Endothelial cell of umbilical vein (primary cell): Measurements from ENCODE around the gene ATP2B2.

Experiments
- EZH2 ChIP-seq: IDR thresholded peaks from 2 replicates; pipeline ENCODE4 v1.6.1; 2012; ENCODE audit warnings: borderline replicate concordance, low read depth, mild to moderate bottlenecking, moderate library complexity, low read length, inconsistent platforms; ENCODE audit not compliant: severe bottlenecking
- JUN ChIP-seq: IDR thresholded peaks from 2 replicates; pipeline ENCODE4 v1.6.1; 2011; ENCODE audit warnings: borderline replicate concordance, low read depth; ENCODE audit not compliant: insufficient read length, insufficient read depth
- POLR2A ChIP-seq: IDR thresholded peaks from 2 replicates; pipeline ENCODE4 v1.6.1; 2012; ENCODE audit warnings: low read depth, mild to moderate bottlenecking, control low read depth, low read length
- POLR2AphosphoS5 ChIP-seq: IDR thresholded peaks from 2 replicates; pipeline ENCODE4 v1.6.1; 2012; ENCODE audit warnings: low read depth, mild to moderate bottlenecking, control low read depth, low read length, moderate library complexity; ENCODE audit not compliant: insufficient read depth
- TF ChIP-seq, protein P1 (sequence below), 2 donors: IDR thresholded peaks; 1 replicate in 1 of 2; 2 replicates in 1 of 2; pipeline ENCODE4 v1.5.1; 2011; ENCODE audit warnings: low read length in 2 of 2, mild to moderate bottlenecking in 2 of 2, moderate library complexity in 2 of 2, control low read depth in 1 of 2, inconsistent platforms in 1 of 2, low read depth in 1 of 2; ENCODE audit not compliant: insufficient read depth in 1 of 2; ENCODE audit errors: extremely low read depth in 1 of 2

DNA sequence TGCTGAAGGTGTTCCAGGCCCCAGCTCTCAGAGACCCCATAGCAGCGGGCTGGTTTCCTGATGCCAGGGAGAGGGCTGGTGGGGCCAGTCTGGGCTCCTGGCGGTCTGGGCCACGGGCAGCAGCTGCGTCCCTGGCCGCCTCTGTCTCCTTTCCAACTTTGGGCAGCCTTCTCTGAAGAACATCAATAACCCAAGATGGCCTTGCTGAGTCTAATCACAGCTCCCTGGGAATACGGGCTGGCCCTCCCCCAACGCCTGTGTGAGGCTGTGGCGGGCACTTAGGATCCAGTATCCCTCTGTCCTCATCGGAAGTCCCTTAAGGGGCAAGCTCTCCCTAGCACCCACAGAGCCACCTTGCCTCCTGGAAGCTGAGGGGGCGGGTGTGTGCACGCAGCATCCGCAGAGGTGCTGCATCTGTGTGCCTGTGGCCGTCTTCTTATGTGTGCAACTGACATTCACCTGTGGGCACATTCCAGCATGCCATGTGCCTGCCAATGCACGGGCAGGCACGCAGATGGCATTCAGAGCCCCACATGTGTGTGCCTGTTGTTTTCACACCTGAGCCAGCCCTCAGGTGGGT, 2.1 kb downstream of the ATP2B2 start:
- TF ChIP-seq, protein P1, sequence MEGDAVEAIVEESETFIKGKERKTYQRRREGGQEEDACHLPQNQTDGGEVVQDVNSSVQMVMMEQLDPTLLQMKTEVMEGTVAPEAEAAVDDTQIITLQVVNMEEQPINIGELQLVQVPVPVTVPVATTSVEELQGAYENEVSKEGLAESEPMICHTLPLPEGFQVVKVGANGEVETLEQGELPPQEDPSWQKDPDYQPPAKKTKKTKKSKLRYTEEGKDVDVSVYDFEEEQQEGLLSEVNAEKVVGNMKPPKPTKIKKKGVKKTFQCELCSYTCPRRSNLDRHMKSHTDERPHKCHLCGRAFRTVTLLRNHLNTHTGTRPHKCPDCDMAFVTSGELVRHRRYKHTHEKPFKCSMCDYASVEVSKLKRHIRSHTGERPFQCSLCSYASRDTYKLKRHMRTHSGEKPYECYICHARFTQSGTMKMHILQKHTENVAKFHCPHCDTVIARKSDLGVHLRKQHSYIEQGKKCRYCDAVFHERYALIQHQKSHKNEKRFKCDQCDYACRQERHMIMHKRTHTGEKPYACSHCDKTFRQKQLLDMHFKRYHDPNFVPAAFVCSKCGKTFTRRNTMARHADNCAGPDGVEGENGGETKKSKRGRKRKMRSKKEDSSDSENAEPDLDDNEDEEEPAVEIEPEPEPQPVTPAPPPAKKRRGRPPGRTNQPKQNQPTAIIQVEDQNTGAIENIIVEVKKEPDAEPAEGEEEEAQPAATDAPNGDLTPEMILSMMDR (IDR thresholded peaks at IDR 0.05; ENCODE audit: extremely low read depth in 1 of 2, insufficient read depth in 1 of 2, low read depth in 1 of 2, low read length in 2 of 2), result no peak
- no peak for TF ChIP-seq JUN
- TF ChIP-seq POLR2AphosphoS5, result no peak
- no peak for TF ChIP-seq POLR2A
- no peak for TF ChIP-seq EZH2
